Hematopoietic multipotent progenitor cell treated with erythropoietin and hydrocortisone succinate and interleukin-3 and kit ligand, for 17 days (in vitro differentiated cells): ENCODE measurements around the gene POTEH.
"Not testable (repeated sequence)": the region's sequence is repeated elsewhere in the genome, so short reads cannot be mapped to it uniquely, and the experiment has no call there.

Experiments used
- DNase-seq: peaks from one replicate; pipeline ENCODE4 v3.0.0-alpha.2; 2015; ENCODE audit warnings: low spot score

The POTEH gene

GRCh38 chr22:15689749-15690125 is at the start of gene POTEH:
POTEH (plus strand) TSS chr22:15690026; CDS start chr22:15690078, 52 bp downstream.
- not testable (repeated sequence) for DNase-seq

GRCh38 chr22:15642288-15642861 is 47.5 kb upstream of the POTEH start:
- DNase-seq = not testable (repeated sequence)

DNA sequence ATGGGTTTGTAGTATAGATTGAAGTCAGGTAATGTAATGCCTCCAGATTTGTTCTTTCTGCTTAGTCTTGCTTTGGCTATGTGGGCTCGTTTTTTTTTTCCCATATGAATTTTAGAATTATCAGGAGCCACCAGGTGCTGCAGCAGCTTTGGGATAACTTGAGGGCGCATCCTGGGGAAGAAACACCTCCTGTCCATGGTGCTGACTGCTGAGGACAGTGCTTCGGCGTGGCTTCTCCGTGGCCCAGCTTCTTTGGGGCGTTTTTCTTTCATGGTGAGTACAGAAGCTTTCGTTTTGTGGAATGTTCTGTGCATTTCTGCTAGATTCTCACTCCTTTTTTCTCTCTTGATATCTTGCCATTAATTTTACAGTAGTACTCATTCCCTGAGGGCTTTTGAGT is 37.9 kb upstream of the POTEH start:
- DNase-seq = not testable (repeated sequence)

- not testable (repeated sequence) for DNase-seq
These were observed 37.1 kb upstream of the POTEH start for GRCh38 chr22:15652738-15653137.

- DNase-seq = not testable (repeated sequence)
These were observed 36.6 kb upstream of the POTEH start for GRCh38 chr22:15653241-15653640.

DNA sequence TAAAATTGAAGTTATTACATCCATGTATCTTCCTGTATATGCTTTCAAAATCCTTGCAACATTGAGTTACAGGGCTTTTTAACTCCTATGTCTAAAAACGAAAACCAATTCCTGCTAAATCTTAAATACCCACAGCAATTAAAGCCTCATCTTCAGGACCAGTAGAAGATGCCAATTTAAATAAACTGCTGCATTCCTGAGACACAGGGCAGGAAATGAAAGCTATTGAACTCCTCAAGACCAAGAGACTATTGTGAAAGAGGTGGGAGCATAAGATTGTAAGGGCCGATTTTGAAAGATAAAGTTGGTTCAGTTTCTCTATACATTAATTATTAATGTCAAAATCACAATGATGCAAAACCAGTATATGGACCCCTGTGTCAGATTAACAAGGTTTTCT is 28.7 kb upstream of the POTEH start:
- DNase-seq = not testable (repeated sequence)

GRCh38 chr22:15664682-15665081 is 25.1 kb upstream of the POTEH start:
- peak; percentile 1 for DNase-seq

DNA sequence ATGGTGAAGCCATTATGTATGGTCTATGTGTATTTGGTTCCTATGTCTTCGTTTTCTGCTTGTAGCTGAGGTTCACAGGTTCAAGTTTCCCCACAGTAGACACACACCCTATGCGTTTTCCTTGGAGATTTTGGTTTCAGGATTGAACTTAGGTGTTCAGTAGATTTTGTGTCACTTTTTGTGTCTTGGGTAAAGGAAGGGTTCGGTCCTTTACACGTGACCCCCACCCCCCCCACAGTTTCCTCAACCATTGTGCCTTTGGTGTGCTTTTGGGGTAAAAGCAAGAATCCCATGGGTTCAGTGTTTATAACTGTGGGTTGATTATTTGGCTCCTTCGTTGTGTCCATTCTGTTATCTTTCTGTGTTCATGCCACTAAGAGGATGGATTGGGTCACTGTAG is 24.3 kb upstream of the POTEH start:
- peak; percentile 2 for DNase-seq

GRCh38 chr22:15669430-15669829 is 20.4 kb upstream of the POTEH start:
- not testable (repeated sequence) for DNase-seq

DNA sequence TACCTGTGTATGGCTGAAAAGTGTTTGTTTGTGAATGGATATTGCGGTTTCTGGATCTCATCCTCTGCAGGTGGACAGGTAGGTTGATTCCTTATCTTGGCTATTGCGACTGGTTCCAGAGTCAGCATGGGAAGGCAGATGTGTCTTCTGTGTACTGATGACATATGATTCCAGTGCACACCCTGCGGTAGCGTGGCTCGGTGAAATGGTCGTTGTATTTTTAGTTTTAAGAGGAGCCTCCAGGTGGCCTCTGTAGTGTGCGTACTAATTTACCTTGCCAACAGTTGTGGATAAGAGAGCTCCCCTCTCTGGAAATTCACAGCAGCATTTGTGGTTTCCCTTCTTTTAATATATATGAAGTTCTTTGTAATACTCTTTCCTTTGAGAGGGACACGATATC is 10.1 kb upstream of the POTEH start:
- peak; percentile 2 for DNase-seq

DNA sequence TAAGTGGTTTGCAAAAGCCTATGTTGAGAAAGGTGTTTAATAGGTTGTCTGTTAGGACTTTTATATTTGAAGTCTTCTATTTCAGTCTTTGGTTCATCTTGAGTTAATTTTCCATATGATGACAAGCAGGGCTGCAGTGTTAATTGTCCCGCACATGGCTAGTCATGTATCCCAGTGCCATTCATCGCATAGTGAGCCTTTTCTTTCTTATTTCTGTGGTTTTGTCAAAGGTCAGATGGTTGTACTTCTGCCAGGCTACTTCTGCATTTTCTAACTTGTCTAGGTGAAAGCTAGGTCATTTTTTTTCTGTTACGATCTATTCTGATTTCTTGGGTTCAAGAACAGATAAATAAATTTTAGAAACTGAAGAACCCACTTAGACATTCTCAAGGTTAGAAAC is 5.7 kb upstream of the POTEH start:
- not testable (repeated sequence) for DNase-seq

- DNase-seq = not testable (repeated sequence)
These were observed 5.1 kb upstream of the POTEH start for GRCh38 chr22:15684695-15685094.

DNA sequence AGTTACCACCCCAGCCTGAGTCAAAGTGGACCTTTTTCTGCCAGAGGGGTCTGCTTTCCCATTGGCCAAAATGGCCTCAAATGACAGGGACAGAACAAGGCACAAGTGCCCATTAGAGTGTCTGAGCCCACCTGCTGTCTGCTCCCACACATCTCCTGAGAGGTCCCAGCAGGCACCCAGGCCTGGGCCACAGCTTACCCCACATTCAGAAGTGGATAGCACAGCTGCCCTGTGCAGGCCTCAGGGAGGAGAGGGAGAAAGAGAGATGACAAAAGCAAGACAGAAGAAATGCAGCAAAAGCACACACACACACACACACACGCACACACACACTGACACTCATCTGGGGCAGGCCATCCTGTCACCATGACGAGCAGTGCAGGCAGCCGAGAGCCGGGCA is 4.2 kb upstream of the POTEH start:
- DNase-seq = not testable (repeated sequence)

DNA sequence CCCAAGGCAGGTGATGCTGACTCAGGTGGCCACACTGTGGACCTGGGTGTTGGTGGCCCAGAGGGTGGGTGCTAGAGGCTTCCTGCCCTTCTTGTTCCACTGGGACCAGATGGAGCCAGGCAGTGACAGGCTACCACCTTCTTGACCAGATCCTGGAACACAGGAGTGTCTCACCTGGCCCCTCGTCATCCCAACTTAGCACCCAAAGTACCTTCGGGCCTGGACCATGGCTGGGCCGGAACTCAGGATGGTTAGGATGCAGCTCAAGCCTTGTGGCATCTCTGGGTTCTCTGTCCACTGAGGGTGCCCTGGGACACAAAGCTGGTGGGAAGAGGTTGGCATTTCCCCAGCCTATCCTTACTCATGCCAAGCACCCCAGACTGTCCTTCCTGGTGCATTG is 2.7 kb upstream of the POTEH start:
- DNase-seq = not testable (repeated sequence)

- DNase-seq = not testable (repeated sequence)
These were observed 2.1 kb upstream of the POTEH start for GRCh38 chr22:15687676-15688075.

GRCh38 chr22:15688090-15688489 is 1.7 kb upstream of the POTEH start:
- not testable (repeated sequence) for DNase-seq

GRCh38 chr22:15689012-15689748 is 646 bp upstream of the POTEH start:
- DNase-seq = not testable (repeated sequence)

- DNase-seq = not testable (repeated sequence)
These were observed 23.8 kb downstream of the POTEH start for GRCh38 chr22:15713600-15713999.

DNA sequence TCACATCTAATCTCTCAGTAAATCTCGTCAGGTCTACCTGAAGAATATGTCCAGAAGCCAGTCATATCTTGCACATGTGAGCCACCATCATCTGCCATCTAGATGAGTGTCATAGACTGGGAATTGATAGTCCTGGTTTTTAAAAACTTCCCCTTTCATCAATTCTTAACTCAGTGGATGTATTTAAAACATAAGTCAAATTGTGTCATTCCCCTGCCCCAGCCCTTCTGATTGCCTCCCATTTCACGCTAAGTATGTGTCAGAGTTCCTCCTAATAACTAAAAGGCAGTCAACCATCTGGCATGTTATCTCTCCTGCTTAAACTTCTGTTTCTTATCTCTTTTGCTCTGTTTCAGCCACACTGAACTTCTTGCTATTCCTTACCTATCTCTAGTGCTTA is 24.3 kb downstream of the POTEH start:
- DNase-seq = not testable (repeated sequence)

DNA sequence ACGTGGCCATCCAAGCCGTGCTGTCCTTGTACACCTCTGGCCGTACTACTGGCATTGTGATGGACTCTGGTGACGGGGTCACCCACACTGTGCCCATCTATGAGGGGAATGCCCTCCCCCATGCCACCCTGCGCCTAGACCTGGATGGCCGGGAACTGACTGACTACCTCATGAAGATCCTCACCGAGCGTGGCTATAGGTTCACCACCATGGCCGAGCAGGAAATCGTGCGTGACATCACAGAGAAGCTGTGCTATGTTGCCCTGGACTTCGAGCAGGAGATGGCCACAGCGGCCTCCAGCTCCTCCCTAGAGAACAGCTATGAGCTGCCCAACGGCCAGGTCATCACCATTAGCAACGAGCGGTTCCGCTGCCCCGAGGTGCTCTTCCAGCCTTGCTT is 32.1 kb downstream of the POTEH start:
- not testable (repeated sequence) for DNase-seq

GRCh38 chr22:15729209-15729917 is 39.5 kb downstream of the POTEH start:
- not testable (repeated sequence) for DNase-seq

- DNase-seq = not testable (repeated sequence)
These were observed 41.2 kb downstream of the POTEH start for GRCh38 chr22:15731023-15731422.

GRCh38 chr22:15734411-15734810 is 44.6 kb downstream of the POTEH start:
- DNase-seq = not testable (repeated sequence)
